ENCODE results near the gene ZG16B.

Gene ZG16B

DNA sequence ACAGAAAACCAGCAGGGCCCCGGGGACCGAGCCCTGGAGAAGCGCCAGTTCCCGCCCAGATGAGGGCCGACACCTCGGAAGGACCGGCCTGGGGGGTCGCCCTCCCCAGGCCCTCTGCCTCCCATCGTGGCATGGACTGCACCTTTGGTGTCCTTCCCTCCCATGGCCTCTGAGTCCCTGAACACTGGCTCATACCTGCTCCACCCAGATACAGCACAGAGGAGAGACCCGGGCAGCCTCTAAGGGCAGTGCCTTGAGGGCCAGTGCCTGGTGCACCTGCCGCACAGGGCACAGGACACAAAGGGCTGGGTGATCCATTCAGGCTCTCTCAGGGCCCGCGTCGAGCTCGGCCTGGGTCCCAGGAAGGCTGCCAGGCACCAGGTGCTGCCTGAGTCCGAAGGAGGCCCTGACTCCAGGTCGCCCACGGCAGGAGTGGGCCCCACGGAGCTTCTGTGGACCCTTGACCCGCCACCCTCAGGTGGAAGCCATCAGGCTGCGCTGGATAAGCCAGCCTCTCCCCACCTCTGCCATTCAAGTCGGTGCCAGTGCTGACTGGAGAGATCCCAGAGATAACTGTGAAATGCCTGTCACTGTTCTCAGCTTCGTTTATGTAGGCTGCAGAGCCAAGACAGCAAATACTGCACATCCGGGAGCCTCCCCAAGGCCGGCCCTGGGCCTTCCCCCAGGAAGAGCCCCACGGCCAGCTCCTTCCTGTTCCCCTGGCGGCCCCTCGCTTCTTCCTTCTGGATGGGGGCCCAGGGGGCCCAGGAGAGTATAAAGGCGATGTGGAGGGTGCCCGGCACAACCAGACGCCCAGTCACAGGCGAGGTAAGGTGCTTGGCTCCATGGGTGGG lies at the start of gene ZG16B:
ZG16B (plus strand) TSS at position 803 of the 854 bp plus-strand sequence. CDS start 139 bp downstream, outside the sequence.
- DNase-seq (ENCODE audit: low read depth), result no peak

DNA sequence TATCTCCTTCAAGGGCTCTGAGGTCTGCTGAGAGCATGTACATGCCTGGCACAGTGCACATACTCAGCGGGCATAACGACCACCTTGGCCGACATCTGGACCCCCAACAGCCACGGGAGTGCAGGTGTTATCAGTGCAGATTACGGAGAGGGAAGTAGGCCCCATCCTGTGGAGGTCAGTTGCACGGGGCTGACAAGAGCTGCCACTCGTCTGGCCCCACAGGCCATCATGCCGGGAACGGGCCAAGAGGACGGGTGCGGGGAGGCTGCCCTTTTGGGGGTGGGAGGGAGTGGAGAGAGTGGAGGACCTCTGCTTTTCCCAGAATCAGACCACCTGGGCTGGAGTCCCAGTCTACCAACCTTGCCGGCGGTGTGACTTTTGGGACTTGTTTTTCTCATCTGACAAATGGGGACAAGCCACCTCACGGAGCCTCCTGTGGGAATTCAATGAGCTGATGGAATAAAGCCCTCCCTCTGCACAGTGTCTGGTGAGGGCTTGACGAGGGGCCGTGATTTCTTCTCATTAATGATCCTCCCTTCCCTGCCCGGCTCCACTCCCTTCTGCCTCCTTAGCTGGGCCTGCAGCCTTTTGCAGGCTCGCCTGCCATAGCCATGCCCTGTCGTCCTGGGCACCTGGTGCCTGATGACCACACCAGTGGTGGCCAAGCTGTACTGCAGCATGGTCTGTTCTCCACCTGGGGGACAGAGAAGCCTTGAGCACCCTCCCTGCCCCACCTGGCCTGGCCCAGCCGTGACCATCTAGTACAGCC lies 47.3 kb upstream of the ZG16B start:
- no peak for DNase-seq (ENCODE audit: low read depth)

GRCh38 chr16:2783581-2784357 lies 46.3 kb upstream of the ZG16B start:
- no peak for DNase-seq (ENCODE audit: low read depth)

DNA sequence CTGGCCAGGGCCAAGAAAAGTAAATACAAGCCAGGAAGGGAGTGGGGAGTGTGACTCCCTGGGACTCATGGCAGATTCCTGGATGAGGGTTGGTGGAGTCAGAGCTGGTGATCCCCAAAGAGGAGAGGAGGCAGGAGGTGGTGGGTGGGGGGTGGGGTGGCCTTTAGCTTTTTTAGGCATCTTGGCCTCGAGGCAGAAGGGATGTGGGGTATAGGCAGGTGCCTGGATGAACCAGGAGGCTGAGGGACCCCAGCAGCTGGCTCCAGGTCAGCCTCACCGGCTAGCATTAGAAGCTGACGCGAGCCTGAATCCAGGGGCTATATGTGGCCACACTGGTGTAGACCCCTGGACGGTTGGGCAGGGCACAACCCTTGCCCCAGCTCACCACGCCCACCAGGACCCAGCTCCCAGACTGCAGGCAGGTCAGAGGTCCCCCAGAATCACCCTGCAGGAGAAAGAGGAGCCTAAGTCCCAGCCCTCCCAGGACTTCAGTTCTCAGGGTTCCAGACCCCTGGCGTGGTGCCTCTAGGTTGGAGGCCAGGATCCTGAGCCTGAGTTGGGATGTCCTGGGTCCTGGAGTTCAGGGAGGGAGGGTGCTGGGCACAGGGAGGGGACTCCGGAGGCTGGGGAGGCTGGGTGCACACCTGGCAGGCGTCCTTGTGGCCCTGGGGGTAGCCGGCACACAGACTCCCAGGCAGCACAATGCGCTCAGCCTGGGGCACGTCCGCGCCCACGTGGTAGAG lies 45.6 kb upstream of the ZG16B start:
- DNase-seq (ENCODE audit: low read depth), result no peak

- DNase-seq (ENCODE audit: low read depth), result no peak
Measured at GRCh38 chr16:2785101-2785991, 44.8 kb upstream of the ZG16B start.

- DNase-seq (ENCODE audit: low read depth), result no peak
Measured at GRCh38 chr16:2786061-2786825, 43.9 kb upstream of the ZG16B start.

GRCh38 chr16:2786826-2787151 lies 43.3 kb upstream of the ZG16B start:
- no peak for DNase-seq (ENCODE audit: low read depth)

DNA sequence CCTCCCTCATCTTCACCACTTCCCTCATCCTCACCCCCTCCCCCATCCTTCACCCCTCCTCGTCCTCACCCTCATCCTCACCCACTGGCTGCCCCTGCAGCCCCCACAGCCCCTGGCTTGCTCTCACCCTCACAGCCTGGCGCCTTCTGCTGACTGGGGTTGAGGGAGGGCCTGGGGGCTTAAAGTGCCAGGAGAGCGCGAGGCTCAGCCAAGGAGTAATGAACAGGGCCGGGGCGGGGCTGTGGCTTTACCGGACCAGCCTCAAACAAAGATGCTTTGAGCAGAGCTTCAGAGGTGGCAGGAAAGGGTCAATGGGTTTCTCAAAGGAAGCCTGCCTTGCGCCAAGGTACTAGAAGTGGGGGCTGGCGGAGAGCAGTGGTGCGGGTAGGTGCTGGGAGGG lies 42.7 kb upstream of the ZG16B start, which contains the start of gene PRSS33:
PRSS33 (minus strand) TSS at position 155 of the 400 bp plus-strand sequence. CDS start 1,013 bp downstream, outside the sequence.
- DNase-seq (ENCODE audit: low read depth), result no peak

DNA sequence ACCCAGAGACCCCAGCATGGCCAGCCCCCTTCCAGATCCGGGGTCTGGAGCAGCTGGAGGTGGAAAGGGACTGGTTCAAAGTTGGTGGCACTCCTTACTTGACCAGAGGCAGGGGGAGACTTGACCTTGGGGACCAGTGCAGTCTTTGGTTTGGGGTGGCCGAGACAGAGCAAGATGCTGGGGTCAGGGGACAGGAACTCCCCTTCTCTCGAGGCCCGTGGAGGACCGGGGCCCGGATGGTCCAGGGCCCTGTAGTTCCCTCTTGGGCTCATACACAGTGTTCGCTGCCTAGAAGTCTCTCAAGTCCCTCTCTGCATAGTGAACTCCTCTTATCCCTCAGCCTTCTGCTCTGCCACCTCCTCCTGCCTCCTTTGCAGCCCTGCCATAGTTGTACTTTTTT lies 42.1 kb upstream of the ZG16B start:
- DNase-seq (ENCODE audit: low read depth), result no peak

DNA sequence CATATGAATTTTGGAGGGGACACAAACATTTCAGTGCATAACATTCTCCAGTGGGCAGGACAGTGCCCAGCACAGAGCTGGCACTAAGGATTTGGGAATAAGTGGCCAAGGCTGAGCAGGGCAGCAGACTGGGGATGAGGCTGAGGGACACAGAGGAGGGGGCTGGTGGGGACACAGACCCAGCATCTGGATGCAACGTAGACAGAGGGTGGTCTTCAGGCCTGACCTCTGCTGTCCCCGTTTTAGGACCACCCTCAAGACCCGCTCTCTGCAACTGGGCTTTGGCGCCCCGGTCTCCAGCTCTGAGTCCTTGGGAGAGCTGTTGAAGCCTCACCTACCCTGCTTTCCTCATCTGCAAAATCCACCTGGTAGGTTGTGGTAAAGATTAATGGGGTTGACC lies 39.5 kb upstream of the ZG16B start:
- no peak for DNase-seq (ENCODE audit: low read depth)

GRCh38 chr16:2791174-2791573 lies 38.9 kb upstream of the ZG16B start:
- no peak for DNase-seq (ENCODE audit: low read depth)

GRCh38 chr16:2792940-2793339 lies 37.2 kb upstream of the ZG16B start:
- no peak for DNase-seq (ENCODE audit: low read depth)

- no peak for DNase-seq (ENCODE audit: low read depth)
Measured at GRCh38 chr16:2795395-2796143, 34.5 kb upstream of the ZG16B start.

DNA sequence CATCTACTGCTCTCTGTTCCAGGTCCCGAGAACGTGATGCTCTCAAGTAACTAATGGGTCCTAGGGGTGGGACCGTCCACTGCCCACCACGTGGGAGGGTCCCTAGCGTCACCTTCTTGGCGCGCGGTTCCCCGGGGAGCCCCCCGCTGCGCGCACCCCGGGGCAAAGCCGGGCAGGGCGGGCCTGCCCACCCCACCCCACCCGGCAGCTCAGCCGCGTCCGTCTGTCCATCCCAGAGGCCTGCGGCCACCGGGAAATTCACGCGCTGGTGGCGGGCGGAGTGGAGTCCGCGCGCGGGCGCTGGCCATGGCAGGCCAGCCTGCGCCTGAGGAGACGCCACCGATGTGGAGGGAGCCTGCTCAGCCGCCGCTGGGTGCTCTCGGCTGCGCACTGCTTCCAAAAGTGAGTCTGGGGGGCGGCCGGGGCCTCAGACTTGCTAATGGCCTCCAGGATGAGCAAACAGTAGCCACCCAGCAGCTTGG lies 31.3 kb upstream of the ZG16B start:
- no peak for DNase-seq (ENCODE audit: low read depth)

GRCh38 chr16:2799205-2799858 lies 30.8 kb upstream of the ZG16B start:
- no peak for DNase-seq (ENCODE audit: low read depth)

DNA sequence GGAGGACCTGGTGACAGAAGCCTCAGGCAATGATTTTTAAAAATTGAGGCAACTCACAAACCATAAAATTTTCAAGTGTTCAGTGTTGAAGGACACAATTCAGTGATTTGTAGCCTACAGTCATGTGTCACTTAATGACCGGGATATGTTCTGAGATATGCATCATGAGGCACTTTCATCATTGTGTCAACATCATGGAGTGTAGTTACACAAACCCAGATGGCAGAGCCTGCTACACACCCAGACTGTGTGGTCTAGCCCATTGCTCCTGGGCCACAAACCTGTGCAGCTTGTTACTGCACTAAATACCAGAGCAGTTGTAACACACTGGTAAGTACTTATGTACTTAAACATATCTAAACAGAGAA lies 30.3 kb upstream of the ZG16B start:
- no peak for DNase-seq (ENCODE audit: low read depth)

DNA sequence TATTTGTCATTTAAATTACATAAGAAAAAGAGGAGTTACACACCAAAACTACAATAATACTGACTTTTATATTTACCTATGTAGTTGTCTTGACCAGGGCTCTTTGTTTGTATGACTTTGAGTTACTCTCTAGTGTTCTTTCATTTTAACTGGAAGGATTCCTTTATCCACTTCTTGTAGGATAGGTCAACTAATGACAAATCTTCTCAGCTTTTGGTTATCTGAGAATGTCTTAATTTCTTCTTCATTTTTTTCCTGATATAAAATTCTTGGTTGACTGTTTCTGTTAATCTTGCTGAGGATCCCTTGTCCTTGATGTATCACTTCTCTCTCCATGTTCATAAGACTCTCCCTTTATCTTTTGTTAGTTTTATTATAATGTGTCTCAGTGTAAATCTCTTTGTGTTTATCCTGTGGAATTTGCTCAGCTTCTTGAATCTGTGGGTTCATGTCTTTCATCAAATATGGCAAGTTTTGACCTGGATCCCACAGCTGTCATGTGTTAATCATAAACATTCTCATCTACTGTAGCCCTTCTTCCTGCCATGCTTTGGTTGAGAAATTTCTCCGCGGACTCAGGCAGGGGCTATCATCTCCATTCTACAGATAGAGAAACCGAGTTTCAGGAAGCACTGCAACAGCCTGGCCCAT lies 26.4 kb upstream of the ZG16B start:
- no peak for DNase-seq (ENCODE audit: low read depth)

DNA sequence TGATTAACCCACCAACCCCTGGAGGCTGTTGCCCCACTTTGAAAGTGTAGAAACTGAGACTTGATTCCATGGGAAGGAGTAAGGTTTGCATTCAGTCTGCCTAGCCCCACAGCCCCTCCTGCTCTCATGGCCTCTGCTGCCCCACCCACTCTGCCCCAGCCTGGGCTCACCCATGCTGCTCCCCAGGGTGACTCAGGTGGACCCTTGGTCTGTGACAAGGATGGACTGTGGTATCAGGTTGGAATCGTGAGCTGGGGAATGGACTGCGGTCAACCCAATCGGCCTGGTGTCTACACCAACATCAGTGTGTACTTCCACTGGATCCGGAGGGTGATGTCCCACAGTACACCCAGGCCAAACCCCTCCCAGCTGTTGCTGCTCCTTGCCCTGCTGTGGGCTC lies 25.4 kb upstream of the ZG16B start:
- no peak for DNase-seq (ENCODE audit: low read depth)

Measured in non-pigmented ciliary epithelial cell (primary cell).